RWPE2 (cell line): ENCODE results near the gene MAP7D1.

Experiments used
- ATAC-seq: fragments of 200-7000 bp; cut with Tn5 transposase; 3 replicates; pipeline ENCODE4 v1.9.1; 2021; ENCODE audit warnings: low read depth
- DNase-seq: peaks from one replicate; pipeline ENCODE4 v3.0.0-alpha.2; 2020; ENCODE audit warnings: low spot score
- H3K27ac ChIP-seq: fragments of 450-650 bp; 2 replicates; pipeline ENCODE4 v1.5.1; 2017; ENCODE audit warnings: mild to moderate bottlenecking; ENCODE audit not compliant: poor library complexity, severe bottlenecking
- H3K27me3 ChIP-seq: fragments of 250-450 bp; sonication (Bioruptor Pico); 2 replicates; pipeline ENCODE4 v1.5.1; 2021; ENCODE audit warnings: mild to moderate bottlenecking, moderate library complexity; ENCODE audit not compliant: insufficient read depth, poor library complexity, severe bottlenecking
- H3K36me3 ChIP-seq: fragments of 250-450 bp; sonication (Bioruptor Pico); 2 replicates; pipeline ENCODE4 v1.5.1; 2020; ENCODE audit warnings: low read depth, mild to moderate bottlenecking, moderate library complexity
- H3K4me1 ChIP-seq: fragments of 250-450 bp; sonication (Bioruptor Pico); 2 replicates; pipeline ENCODE4 v1.5.1; 2021; ENCODE audit warnings: mild to moderate bottlenecking, moderate library complexity; ENCODE audit not compliant: insufficient read depth, poor library complexity, severe bottlenecking
- H3K4me3 ChIP-seq: fragments of 250-450 bp; sonication (Bioruptor Pico); 2 replicates; pipeline ENCODE4 v1.5.1; 2021; ENCODE audit warnings: mild to moderate bottlenecking, moderate library complexity; ENCODE audit not compliant: severe bottlenecking
- H3K9me3 ChIP-seq: fragments of 250-450 bp; sonication (Bioruptor Pico); 2 replicates; pipeline ENCODE4 v1.5.1; 2021; ENCODE audit warnings: mild to moderate bottlenecking, moderate library complexity; ENCODE audit not compliant: severe bottlenecking
- TF ChIP-seq, protein P1 (sequence below): fragments of 450-650 bp; IDR thresholded peaks from one replicate; pipeline ENCODE4 v1.5.1; 2017; ENCODE audit warnings: mild to moderate bottlenecking, moderate library complexity; ENCODE audit not compliant: poor library complexity, severe bottlenecking

Gene MAP7D1

GRCh38 chr1:36176106-36176949 lies 20.4 kb downstream of the MAP7D1 start:
- no peak for ATAC-seq
- Histone ChIP-seq H3K9me3 (no peaks in the 10 kb centered on the region), H3K4me3 (no peak overlapping the region), H3K27ac (peak overlapping the region; percentile 2), H3K4me1 (peaks cover 27% of the 10 kb centered on the region), H3K27me3 (no peaks in the 10 kb centered on the region), H3K36me3 (peaks cover 91% of the 10 kb centered on the region)
- DNase-seq = no peak
- TF ChIP-seq, protein P1, sequence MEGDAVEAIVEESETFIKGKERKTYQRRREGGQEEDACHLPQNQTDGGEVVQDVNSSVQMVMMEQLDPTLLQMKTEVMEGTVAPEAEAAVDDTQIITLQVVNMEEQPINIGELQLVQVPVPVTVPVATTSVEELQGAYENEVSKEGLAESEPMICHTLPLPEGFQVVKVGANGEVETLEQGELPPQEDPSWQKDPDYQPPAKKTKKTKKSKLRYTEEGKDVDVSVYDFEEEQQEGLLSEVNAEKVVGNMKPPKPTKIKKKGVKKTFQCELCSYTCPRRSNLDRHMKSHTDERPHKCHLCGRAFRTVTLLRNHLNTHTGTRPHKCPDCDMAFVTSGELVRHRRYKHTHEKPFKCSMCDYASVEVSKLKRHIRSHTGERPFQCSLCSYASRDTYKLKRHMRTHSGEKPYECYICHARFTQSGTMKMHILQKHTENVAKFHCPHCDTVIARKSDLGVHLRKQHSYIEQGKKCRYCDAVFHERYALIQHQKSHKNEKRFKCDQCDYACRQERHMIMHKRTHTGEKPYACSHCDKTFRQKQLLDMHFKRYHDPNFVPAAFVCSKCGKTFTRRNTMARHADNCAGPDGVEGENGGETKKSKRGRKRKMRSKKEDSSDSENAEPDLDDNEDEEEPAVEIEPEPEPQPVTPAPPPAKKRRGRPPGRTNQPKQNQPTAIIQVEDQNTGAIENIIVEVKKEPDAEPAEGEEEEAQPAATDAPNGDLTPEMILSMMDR = no peak

DNA sequence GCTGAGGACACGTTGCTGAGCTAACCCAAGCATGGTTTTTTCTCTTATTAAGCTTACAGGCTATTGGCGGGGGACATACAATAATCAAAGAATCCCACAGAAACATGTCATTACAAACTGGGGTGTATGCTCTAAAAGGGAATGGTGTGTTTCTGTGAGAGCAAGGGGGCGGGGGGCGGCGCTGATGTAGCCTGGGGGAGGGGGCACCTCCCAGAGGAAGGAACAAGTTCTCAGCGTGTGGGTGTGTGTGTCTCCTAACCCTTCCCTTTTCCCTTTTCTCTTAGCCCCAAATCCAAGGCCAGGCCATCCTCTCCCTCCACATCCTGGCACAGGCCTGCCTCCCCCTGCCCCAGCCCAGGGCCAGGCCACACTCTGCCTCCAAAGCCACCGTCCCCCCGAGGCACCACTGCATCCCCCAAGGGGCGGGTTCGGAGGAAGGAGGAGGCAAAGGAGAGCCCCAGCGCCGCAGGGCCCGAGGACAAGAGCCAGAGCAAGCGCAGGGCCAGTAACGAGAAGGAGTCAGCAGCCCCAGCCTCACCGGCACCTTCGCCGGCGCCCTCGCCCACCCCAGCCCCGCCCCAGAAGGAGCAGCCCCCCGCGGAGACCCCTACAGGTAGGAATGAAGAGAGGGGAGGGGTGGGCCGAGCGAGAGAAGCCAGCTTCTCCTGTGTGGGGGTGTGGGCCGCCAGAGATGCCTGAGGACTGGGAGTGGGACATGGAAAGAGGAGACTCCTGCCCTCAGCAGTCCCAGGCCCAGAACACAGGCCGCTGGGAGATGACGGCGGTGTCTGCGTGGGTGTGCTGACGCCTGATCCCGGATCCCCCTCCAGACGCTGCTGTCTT lies 21.9 kb downstream of the MAP7D1 start:
- peaks cover 14% of the 10 kb centered on the region for H3K4me1 ChIP-seq
- TF ChIP-seq, protein P1 = no peak
- no peaks in the 10 kb centered on the region for H3K9me3 ChIP-seq
- ATAC-seq = no peak
- DNase-seq = no peak
- peaks cover 83% of the 10 kb centered on the region for H3K36me3 ChIP-seq
- no peaks in the 10 kb centered on the region for H3K27me3 ChIP-seq
- no peak overlapping the region for H3K4me3 ChIP-seq
- H3K27ac ChIP-seq = peak overlapping the region; percentile 2

- TF ChIP-seq, protein P1 = no peak
- Histone ChIP-seq H3K27ac (no peak overlapping the region), H3K4me1 (peaks cover 6% of the 10 kb centered on the region), H3K9me3 (no peaks in the 10 kb centered on the region), H3K4me3 (no peak overlapping the region), H3K27me3 (no peaks in the 10 kb centered on the region), H3K36me3 (peaks cover 76% of the 10 kb centered on the region)
- DNase-seq = no peak
- ATAC-seq = no peak
Measured at GRCh38 chr1:36178471-36179219, 22.7 kb downstream of the MAP7D1 start.

DNA sequence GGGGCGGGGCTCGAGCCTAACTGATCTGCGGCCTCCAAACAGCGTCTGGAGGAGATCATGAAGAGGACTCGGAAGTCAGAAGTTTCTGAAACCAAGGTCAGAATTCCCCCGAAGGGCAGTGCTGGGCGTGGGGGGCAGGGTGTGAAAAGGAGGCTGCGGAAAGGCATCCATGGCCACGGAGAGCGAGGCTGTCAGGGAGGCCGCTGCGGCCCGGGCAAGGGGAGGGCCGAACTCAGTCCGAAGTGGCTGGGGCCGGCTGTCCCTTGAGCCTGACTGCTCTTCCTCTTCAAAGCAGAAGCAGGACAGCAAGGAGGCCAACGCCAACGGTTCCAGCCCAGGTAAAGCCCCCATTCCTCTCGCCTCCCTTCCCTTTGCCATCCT lies 23.2 kb downstream of the MAP7D1 start:
- peaks cover 71% of the 10 kb centered on the region for H3K36me3 ChIP-seq
- peaks cover under 1% of the 10 kb centered on the region for H3K4me1 ChIP-seq
- no peaks in the 10 kb centered on the region for H3K27me3 ChIP-seq
- no peaks in the 10 kb centered on the region for H3K9me3 ChIP-seq
- ATAC-seq (no peak), DNase-seq (no peak)
- TF ChIP-seq, protein P1 = no peak
- H3K4me3 ChIP-seq = no peak overlapping the region
- no peak overlapping the region for H3K27ac ChIP-seq
